K562 (cell line): ENCODE data around the gene VPS4A. TPM values are rescaled to one million over a fixed set of nuclear protein-coding genes. Genes with fewer than 3 reads are reported as not detected.
"Not testable (repeated sequence)": the region's sequence is repeated elsewhere in the genome, so short reads cannot be mapped to it uniquely, and the experiment has no call there.

Source experiments
- ATAC-seq: fragments of 200-7000 bp; cut with Tn5 transposase; 3 replicates; pipeline ENCODE4 v1.9.1; 2020; ENCODE audit warnings: moderate library complexity
- BruUV-seq: library from RNA; stranded (reverse); fragments of 400-500 nt; replicated peaks from 2 replicates; lab custom pipeline; 2021; lab: Mats Ljungman, UMichigan
- CTCF ChIA-PET: fragments of 300-600 bp; formaldehyde crosslinking; extraction: SDS; loops from one replicate; lab custom pipeline; 2021; ENCODE audit warnings: low intra/inter-chr PET ratio; lab: Yijun Ruan, JAX
- POLR2A ChIA-PET: fragments of 300-600, 350-650 bp; sonication (Branson Sonifier 250); formaldehyde crosslinking; extraction: SDS; loops from one replicate; lab custom pipeline; 2021; ENCODE audit warnings: antibody characterized with exemption, inconsistent platforms; lab: Yijun Ruan, JAX
- DNase-seq, 4 experiments: peaks; one replicate each; pipeline versions ENCODE4 v3.0.0 to v3.0.0-alpha.2; 2011 to 2018; ENCODE audit warnings: low spot score in 3 of 4, mixed read lengths in 3 of 4; ENCODE audit errors: extremely low read depth in 1 of 4
- FAIRE-seq: peaks from 2 replicates; lab custom pipeline; 2011; peaks lifted over from hg19 to GRCh38; lab: Jason Lieb, UNC
- H2AFZ ChIP-seq: 2 replicates; pipeline ENCODE4 v1.6.0; 2011; ENCODE audit warnings: low read depth, low read length, control low read depth, inconsistent platforms
- H3K27ac ChIP-seq: fragments of 200-600 bp; 3 replicates; pipeline ENCODE4 v1.8.0; 2011; ENCODE audit warnings: low read depth, mild to moderate bottlenecking, control low read depth, inconsistent platforms, low read length, moderate library complexity, mixed read lengths; ENCODE audit errors: extremely low read depth
- H3K27me3 ChIP-seq, 2 experiments: fragments of 300-600 bp in 1 of 2; 2 replicates in 1 of 2; 3 replicates in 1 of 2; pipeline versions ENCODE4 v1.6.0 to v1.8.0; 2011; ENCODE audit warnings: inconsistent platforms in 2 of 2, low read length in 2 of 2, mild to moderate bottlenecking in 1 of 2, mixed read lengths in 1 of 2, moderate library complexity in 1 of 2; ENCODE audit not compliant: control insufficient read depth in 2 of 2, insufficient read depth in 2 of 2
- H3K36me3 ChIP-seq: fragments of 300-600 bp; 3 replicates; pipeline ENCODE4 v1.8.0; 2011; ENCODE audit warnings: mild to moderate bottlenecking, low read length, inconsistent platforms; ENCODE audit not compliant: control insufficient read depth, insufficient read depth
- H3K4me1 ChIP-seq, 2 experiments: fragments of 200-600 bp in 1 of 2; replicated peaks in 1 of 2; 2 replicates in 1 of 2; 3 replicates in 1 of 2; pipeline versions ENCODE4 v1.5.1 to v1.8.0; 2011; ENCODE audit warnings: inconsistent platforms in 2 of 2, low read length in 2 of 2, mild to moderate bottlenecking in 1 of 2, mixed read lengths in 1 of 2, moderate library complexity in 1 of 2; ENCODE audit not compliant: control insufficient read depth in 2 of 2, insufficient read depth in 2 of 2
- H3K4me2 ChIP-seq: 2 replicates; pipeline ENCODE4 v1.6.1; 2011; ENCODE audit warnings: low read length, control low read depth, inconsistent platforms, mixed read lengths; ENCODE audit not compliant: insufficient read depth
- H3K4me3 ChIP-seq: fragments of 200-600 bp; sonication (generic), shearing (Covaris generic); 2 replicates; pipeline ENCODE4 v1.5.1; 2016; ENCODE audit warnings: control low read depth, inconsistent platforms
- H3K79me2 ChIP-seq: fragments of 200-600 bp; 3 replicates; pipeline ENCODE4 v1.8.0; 2011; ENCODE audit warnings: low read length, inconsistent platforms; ENCODE audit not compliant: control insufficient read depth, insufficient read depth
- H3K9ac ChIP-seq, 2 experiments: 2 replicates each; pipeline versions ENCODE4 v1.6.0 to v1.6.1; 2011; ENCODE audit warnings: low read depth in 2 of 2, low read length in 2 of 2, control low read depth in 1 of 2, inconsistent platforms in 1 of 2, mild to moderate bottlenecking in 1 of 2, mixed read lengths in 1 of 2; ENCODE audit not compliant: insufficient read depth in 1 of 2
- H3K9me1 ChIP-seq: one replicate; pipeline ENCODE4 v1.6.0; 2011; ENCODE audit warnings: inconsistent platforms, mild to moderate bottlenecking, low read length, moderate library complexity; ENCODE audit not compliant: control insufficient read depth, insufficient read depth
- H3K9me3 ChIP-seq: replicated peaks from 2 replicates; pipeline ENCODE4 v1.5.1; 2011; ENCODE audit warnings: low read depth, low read length, inconsistent platforms; ENCODE audit not compliant: control insufficient read depth, insufficient read depth
- H4K20me1 ChIP-seq: replicated peaks from 2 replicates; pipeline ENCODE4 v1.6.1; 2011; ENCODE audit warnings: low read length, inconsistent platforms, mixed read lengths; ENCODE audit not compliant: control insufficient read depth, insufficient read depth
- CEBPB ChIP-seq: fragments of 450-650 bp; IDR thresholded peaks from 2 replicates; pipeline ENCODE4 v1.6.1; 2016; ENCODE audit warnings: missing genetic modification characterization, missing compliant biosample characterization
- CTCF ChIP-seq, 3 experiments: IDR thresholded peaks in 2 of 3; conservative IDR thresholded peaks in 1 of 3; 2 replicates each; pipeline ENCODE4 v1.5.1; 2011 to 2012; ENCODE audit warnings: low read length in 3 of 3, mild to moderate bottlenecking in 3 of 3, control low read depth in 2 of 3, improper control_type of control experiment in 1 of 3, inconsistent platforms in 1 of 3, low read depth in 1 of 3, mixed read lengths in 1 of 3, moderate library complexity in 1 of 3; ENCODE audit not compliant: insufficient read depth in 2 of 3
- MED1 ChIP-seq: sonication (generic); formaldehyde crosslinking; IDR thresholded peaks from 2 replicates; pipeline ENCODE4 v1.8.1; 2023; ENCODE audit warnings: missing genetic modification reagents, borderline replicate concordance
- MEF2D ChIP-seq: conservative IDR thresholded peaks from 2 replicates; pipeline ENCODE4 v1.6.1; 2016; ENCODE audit warnings: low read depth, missing genetic modification characterization, missing compliant biosample characterization
- MYC ChIP-seq, 2 experiments: fragments of 250-450 bp in 1 of 2; sonication (Bioruptor Pico) in 1 of 2; IDR thresholded peaks; 2 replicates each; pipeline versions ENCODE4 v1.5.1 to v1.6.1; 2012 to 2021; ENCODE audit warnings: low read depth in 2 of 2, borderline replicate concordance in 1 of 2, improper control_type of control experiment in 1 of 2, low read length in 1 of 2, mild to moderate bottlenecking in 1 of 2, moderate library complexity in 1 of 2
- TFAM ChIP-seq: fragments of 250-450 bp; sonication (Bioruptor Pico); conservative IDR thresholded peaks from 2 replicates; pipeline ENCODE4 v1.5.0; 2021; ENCODE audit warnings: mild to moderate bottlenecking, moderate library complexity
- ZNF224 ChIP-seq: sonication (generic); formaldehyde crosslinking; IDR thresholded peaks from 2 replicates; pipeline ENCODE4 v1.8.0; 2022; ENCODE audit warnings: mild to moderate bottlenecking, missing genetic modification reagents
- WGBS: fragments of 100-300 bp; shearing (Covaris generic); methylation state at CpG from one replicate; pipeline ENCODE4 v1.1.6; 2016; ENCODE audit warnings: low coverage, mixed read lengths; ENCODE audit not compliant: insufficient coverage; ENCODE audit errors: missing lambda C conversion rate; 5-methylcytosine and 5-hydroxymethylcytosine counted together
- in situ Hi-C: fragments of 300-500 bp; cut with MboI; formaldehyde crosslinking; loops from 4 replicates; pipeline ENCODE4 v1.15.0; 2018; ENCODE audit warnings: inconsistent platforms, mixed read lengths
- intact Hi-C: fragments of 100-400 bp; cut with micrococcal nuclease; formaldehyde crosslinking; loops from 2 replicates; pipeline ENCODE4 v1.14.2; 2022
- polyA plus RNA-seq, 8 experiments: library from polyadenylated mRNA; depleted of rRNA in 4 of 8; stranded (reverse) in 5 of 8; unstranded in 3 of 8; fragments of >200 nt; fragmentation: Nextera tagmentation in 2 of 8; fragmentation: Illumina TruSeq in 1 of 8; extraction: Ambion mirVana in 2 of 8; extraction: Trizol in 1 of 8; gene quantifications; 2 replicates each; pipeline versions ENCODE4 v1.2.1 to v1.2.3, GENCODE V29; 2011 to 2014; ENCODE audit warnings: inconsistent platforms in 1 of 8, missing spikeins in 1 of 8
- total RNA-seq, 7 experiments: library from RNA; depleted of rRNA in 6 of 7; stranded (reverse); fragments of >200 nt in 6 of 7; fragmentation: Illumina TruSeq in 2 of 7; extraction: Trizol in 2 of 7; gene quantifications; 2 replicates each; pipeline versions ENCODE4 v1.2.1 to v1.2.3, GENCODE V29; 2011 to 2021; ENCODE audit warnings: low replicate concordance in 1 of 7
- TF ChIP-seq, protein P1 (sequence below): fragments of 450-650 bp; IDR thresholded peaks from 2 replicates; pipeline ENCODE4 v1.6.1; 2018; ENCODE audit not compliant: partially characterized antibody

VPS4A gene
- total and polyA plus RNA-seq, 9 of the 15 experiments (the other 6 are each of a cell fraction or from before 2014, with no cell fraction given), result 7.6 to 45.4 (median 29.9) TPM

DNA sequence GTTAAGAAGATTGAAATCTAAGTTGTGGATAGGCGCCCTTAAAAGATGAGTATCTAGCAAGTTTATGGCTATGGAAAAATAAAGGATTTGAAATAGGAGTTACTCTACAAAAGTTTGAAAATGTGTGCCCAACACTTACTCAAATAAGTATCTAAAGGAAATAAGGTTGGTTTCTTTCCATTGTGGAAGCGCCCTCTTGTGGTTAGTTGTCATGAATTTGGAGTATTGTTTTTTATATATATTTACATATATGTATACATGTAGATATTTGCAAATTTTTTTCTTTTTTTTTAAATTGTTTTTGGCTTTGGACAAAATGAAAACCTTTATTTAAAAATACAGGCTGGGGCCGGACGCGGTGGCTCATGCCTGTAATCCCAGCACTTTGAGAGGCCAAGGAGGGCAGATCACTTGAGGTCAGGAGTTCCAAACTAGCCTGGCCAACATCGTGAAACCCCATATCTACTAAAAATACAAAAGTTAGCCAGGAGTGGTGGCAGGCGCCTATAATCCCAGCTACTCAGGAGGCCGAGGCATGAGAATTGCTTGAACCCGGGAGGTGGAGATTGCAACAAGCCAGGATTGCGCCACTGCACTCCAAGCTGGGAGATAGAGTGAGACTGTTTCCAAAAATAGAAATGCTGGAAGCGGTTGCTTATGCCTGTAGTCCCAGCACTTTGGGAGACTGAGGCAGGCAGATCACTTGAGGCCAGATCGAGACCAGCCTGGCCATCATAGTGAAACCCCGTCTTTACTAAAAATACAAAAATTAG, 24.0 kb upstream of the VPS4A start (continued):
- TF ChIP-seq CTCF (IDR thresholded peaks at IDR 0.05 in 2 of 3, conservative IDR thresholded peaks at IDR 0.05 in 1 of 3; ENCODE audit: insufficient read depth in 2 of 3, low read depth in 1 of 3, low read length in 3 of 3) (peak in 2 of 3 experiments; percentile 41 to 80; a peak in 4 of 6 replicates), MED1 (no peak), TFAM (CRISPR knock-in tag) (no peak), MEF2D (0 out of 2 replicates have a peak, but pooled peaks have one; percentile 26), CEBPB (tag) (peak; percentile 94), MYC (IDR thresholded peaks at IDR 0.05; ENCODE audit: low read depth, low read length) (no peak), MYC (CRISPR knock-in tag; IDR thresholded peaks at IDR 0.05; ENCODE audit: borderline replicate concordance, low read depth) (no peak), ZNF224 (CRISPR knock-in tag) (no peak)
- TF ChIP-seq, protein P1, sequence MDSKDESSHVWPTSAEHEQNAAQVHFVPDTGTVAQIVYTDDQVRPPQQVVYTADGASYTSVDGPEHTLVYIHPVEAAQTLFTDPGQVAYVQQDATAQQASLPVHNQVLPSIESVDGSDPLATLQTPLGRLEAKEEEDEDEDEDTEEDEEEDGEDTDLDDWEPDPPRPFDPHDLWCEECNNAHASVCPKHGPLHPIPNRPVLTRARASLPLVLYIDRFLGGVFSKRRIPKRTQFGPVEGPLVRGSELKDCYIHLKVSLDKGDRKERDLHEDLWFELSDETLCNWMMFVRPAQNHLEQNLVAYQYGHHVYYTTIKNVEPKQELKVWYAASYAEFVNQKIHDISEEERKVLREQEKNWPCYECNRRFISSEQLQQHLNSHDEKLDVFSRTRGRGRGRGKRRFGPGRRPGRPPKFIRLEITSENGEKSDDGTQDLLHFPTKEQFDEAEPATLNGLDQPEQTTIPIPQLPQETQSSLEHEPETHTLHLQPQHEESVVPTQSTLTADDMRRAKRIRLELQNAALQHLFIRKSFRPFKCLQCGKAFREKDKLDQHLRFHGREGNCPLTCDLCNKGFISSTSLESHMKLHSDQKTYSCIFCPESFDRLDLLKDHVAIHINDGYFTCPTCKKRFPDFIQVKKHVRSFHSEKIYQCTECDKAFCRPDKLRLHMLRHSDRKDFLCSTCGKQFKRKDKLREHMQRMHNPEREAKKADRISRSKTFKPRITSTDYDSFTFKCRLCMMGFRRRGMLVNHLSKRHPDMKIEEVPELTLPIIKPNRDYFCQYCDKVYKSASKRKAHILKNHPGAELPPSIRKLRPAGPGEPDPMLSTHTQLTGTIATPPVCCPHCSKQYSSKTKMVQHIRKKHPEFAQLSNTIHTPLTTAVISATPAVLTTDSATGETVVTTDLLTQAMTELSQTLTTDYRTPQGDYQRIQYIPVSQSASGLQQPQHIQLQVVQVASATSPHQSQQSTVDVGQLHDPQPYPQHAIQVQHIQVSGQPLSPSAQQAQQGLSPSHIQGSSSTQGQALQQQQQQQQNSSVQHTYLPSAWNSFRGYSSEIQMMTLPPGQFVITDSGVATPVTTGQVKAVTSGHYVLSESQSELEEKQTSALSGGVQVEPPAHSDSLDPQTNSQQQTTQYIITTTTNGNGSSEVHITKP, result no peak

GRCh38 chr16:69291657-69292056, 19.5 kb upstream of the VPS4A start:
- H3K27ac ChIP-seq, DNase-seq, H3K4me2 ChIP-seq, H3K9me1 ChIP-seq, H3K79me2 ChIP-seq, H3K9me3 ChIP-seq, H3K4me3 ChIP-seq, H3K36me3 ChIP-seq, CTCF ChIA-PET, H2AFZ ChIP-seq, FAIRE-seq, BruUV-seq, H3K27me3 ChIP-seq, in situ Hi-C loops, H3K4me1 ChIP-seq, H4K20me1 ChIP-seq, ATAC-seq, intact Hi-C loops, H3K9ac ChIP-seq: not testable (repeated sequence)
- WGBS, result 78% methylated on average over 7 of the region's 9 CpGs
- POLR2A ChIA-PET, result interaction anchor here (0.6 kb wide), 1 partner anchor 100 kb away, joined by 4 read pairs; no protein-coding TSS in a partner anchor
